Tibial nerve (tissue), 4 donors: ENCODE measurements around the gene PCDHB7. TPM values are rescaled to one million over a fixed set of nuclear protein-coding genes. Genes with fewer than 3 reads are reported as not detected.
"Not testable (repeated sequence)": the region's sequence is repeated elsewhere in the genome, so short reads cannot be mapped to it uniquely, and the experiment has no call there.

Experiments used
- DNase-seq, 2 donors: peaks; one replicate each; pipeline ENCODE4 v3.0.0-alpha.2; 2019; ENCODE audit warnings: low spot score in 2 of 2
- H3K27ac ChIP-seq, 4 donors: fragments of 200-600 bp; sonication (generic) in 3 of 4; one replicate each; pipeline ENCODE4 v1.5.1; 2017 to 2019; ENCODE audit warnings: mild to moderate bottlenecking in 1 of 4
- H3K27me3 ChIP-seq, 2 donors: fragments of 200-600 bp; sonication (generic) in 1 of 2; one replicate each; pipeline versions ENCODE4 v1.5.1 to v1.6.0; 2017 to 2019
- H3K36me3 ChIP-seq, 3 donors: fragments of 200-600 bp; sonication (generic); one replicate each; pipeline ENCODE4 v1.5.1; 2018 to 2019
- H3K4me1 ChIP-seq, 4 donors: fragments of 200-600 bp; sonication (generic) in 3 of 4; one replicate each; pipeline ENCODE4 v1.5.1; 2017 to 2019
- H3K4me3 ChIP-seq, 4 donors: fragments of 200-600 bp; sonication (generic) in 3 of 4; one replicate each; pipeline ENCODE4 v1.5.1; 2017 to 2019; ENCODE audit warnings: mild to moderate bottlenecking in 1 of 4, moderate library complexity in 1 of 4
- H3K9me3 ChIP-seq, 4 donors: fragments of 200-600 bp; sonication (generic) in 3 of 4; one replicate each; pipeline ENCODE4 v1.5.1; 2017 to 2019
- EP300 ChIP-seq, 2 donors: sonication (generic); formaldehyde crosslinking; IDR thresholded peaks; one replicate each; pipeline ENCODE4 v1.6.1; 2017; ENCODE audit warnings: antibody characterized with exemption in 2 of 2, mild to moderate bottlenecking in 1 of 2
- POLR2A ChIP-seq, 2 donors: fragments of 450-650 bp; IDR thresholded peaks; one replicate each; pipeline ENCODE4 v1.6.1; 2017; ENCODE audit warnings: antibody characterized with exemption in 2 of 2, mild to moderate bottlenecking in 2 of 2, moderate library complexity in 2 of 2
- WGBS, 2 donors: methylation state at CpG; one replicate each; pipeline ENCODE4 v1.1.5; 2018; 5-methylcytosine and 5-hydroxymethylcytosine counted together
- total RNA-seq, 4 donors: library from RNA; depleted of rRNA; stranded (reverse); fragments of >200 nt; gene quantifications; one replicate each; pipeline ENCODE4 v1.1.0, GENCODE V29; 2016
- TF ChIP-seq, protein P1 (sequence below), 5 experiments: fragments of 200-600 bp in 3 of 5; fragments of 450-650 bp in 2 of 5; sonication (generic) in 3 of 5; IDR thresholded peaks; one replicate each; pipeline ENCODE4 v1.5.1; 2016 to 2019; ENCODE audit warnings: antibody characterized with exemption in 5 of 5, mild to moderate bottlenecking in 3 of 5, moderate library complexity in 2 of 5

The PCDHB7 gene
- total RNA-seq, 4 donors from 2014 or later, result 4.4 to 7.1 (median 5.5) TPM

DNA sequence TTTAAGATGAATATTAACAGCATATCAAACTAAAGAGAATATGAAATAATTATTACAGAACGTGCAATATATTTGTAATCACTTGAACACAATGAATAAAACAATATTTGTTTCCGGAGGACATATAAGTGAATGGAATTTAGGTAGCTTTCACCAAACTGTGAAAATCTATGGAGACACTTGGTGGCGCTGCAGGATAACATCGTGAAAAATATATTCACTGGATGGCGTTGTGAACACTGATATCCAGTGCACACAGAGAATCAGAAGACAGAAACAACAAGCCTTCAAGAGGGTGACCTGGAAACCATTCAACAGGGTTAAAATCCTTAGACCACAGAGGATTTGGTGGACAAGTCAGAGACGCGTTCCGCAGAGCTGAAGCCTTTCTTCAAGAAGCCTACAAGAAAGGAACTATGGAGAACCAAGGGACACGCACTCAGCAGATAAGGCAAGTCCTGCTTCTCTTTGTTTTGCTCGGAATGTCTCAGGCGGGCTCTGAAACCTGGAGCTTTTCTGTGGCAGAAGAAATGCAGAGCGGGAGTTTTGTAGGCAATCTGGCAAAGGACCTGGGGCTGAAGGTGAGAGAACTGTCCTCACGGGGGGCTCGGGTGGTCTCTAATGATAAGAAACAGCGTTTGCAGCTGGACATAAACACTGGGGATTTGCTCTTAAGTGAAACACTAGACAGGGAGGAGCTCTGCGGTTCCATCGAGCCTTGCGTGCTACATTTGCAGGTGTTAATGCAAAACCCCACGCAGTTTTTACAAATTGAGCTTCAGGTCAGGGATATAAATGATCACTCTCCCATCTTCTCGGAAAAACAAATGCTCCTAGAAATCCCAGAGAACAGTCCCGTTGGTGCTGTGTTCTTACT, 27.2 kb downstream of the PCDHB7 start, which contains the start of gene PCDHB11:
TSS of gene PCDHB11 (plus strand) at position 269 of the 877 bp plus-strand sequence. CDS start at position 417, 148 bp downstream.
- no peak within 1 kb of the TSS for H3K27ac ChIP-seq
- H3K9me3 ChIP-seq, result peaks cover 0 to 96% (median 39%) of the 10 kb centered on the region in 4 donors

DNA sequence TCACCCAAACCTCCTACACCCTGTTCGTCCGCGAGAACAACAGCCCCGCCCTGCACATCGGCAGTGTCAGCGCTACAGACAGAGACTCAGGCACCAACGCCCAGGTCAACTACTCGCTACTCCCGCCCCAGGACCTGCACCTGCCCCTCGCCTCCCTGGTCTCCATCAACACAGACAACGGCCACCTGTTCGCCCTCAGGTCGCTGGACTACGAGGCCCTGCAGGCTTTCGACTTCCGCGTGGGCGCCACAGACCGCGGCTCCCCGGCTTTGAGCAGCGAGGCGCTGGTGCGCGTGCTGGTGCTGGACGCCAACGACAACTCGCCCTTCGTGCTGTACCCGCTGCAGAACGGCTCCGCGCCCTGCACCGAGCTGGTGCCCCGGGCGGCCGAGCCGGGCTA, 28.7 kb downstream of the PCDHB7 start:
- H3K4me3 ChIP-seq, H3K27ac ChIP-seq, DNase-seq, H3K27me3 ChIP-seq, H3K4me1 ChIP-seq, H3K36me3 ChIP-seq: not testable (repeated sequence)
- WGBS, 2 donors, result 41 to 50% methylated on average over 10 to 30 of the region's 38 CpGs
- peaks cover 0 to 96% (median 37%) of the 10 kb centered on the region in 4 donors for H3K9me3 ChIP-seq

More for the DNA sequence above, 27.2 kb downstream of the PCDHB7 start, which contains the start of gene PCDHB11:
- no peaks in the 10 kb centered on the region for H3K27me3 ChIP-seq
- 43 to 50% methylated on average over 21 of the region's 21 CpGs for WGBS, 2 donors
- TF ChIP-seq EP300 (IDR thresholded peaks at IDR 0.05), result no peak
- TF ChIP-seq, protein P1, sequence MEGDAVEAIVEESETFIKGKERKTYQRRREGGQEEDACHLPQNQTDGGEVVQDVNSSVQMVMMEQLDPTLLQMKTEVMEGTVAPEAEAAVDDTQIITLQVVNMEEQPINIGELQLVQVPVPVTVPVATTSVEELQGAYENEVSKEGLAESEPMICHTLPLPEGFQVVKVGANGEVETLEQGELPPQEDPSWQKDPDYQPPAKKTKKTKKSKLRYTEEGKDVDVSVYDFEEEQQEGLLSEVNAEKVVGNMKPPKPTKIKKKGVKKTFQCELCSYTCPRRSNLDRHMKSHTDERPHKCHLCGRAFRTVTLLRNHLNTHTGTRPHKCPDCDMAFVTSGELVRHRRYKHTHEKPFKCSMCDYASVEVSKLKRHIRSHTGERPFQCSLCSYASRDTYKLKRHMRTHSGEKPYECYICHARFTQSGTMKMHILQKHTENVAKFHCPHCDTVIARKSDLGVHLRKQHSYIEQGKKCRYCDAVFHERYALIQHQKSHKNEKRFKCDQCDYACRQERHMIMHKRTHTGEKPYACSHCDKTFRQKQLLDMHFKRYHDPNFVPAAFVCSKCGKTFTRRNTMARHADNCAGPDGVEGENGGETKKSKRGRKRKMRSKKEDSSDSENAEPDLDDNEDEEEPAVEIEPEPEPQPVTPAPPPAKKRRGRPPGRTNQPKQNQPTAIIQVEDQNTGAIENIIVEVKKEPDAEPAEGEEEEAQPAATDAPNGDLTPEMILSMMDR (IDR thresholded peaks at IDR 0.05), result no peak
- TF ChIP-seq POLR2A (IDR thresholded peaks at IDR 0.05), result no peak
- no peaks in the 10 kb centered on the region for H3K36me3 ChIP-seq
- no peak for DNase-seq
- H3K4me1 ChIP-seq, result no peaks in the 10 kb centered on the region
- H3K4me3 ChIP-seq, result peak within 1 kb of the TSS in 1 of 4 donors; percentile 27

- H3K4me3 ChIP-seq, H3K4me1 ChIP-seq, H3K27ac ChIP-seq, DNase-seq, H3K27me3 ChIP-seq, H3K36me3 ChIP-seq: not testable (repeated sequence)
- peaks cover 0 to 95% (median 37%) of the 10 kb centered on the region in 4 donors for H3K9me3 ChIP-seq
- 43 to 46% methylated on average over 17 to 21 of the region's 35 CpGs for WGBS, 2 donors
Observed at GRCh38 chr5:141201646-141202045, 29.2 kb downstream of the PCDHB7 start.

GRCh38 chr5:141208478-141208877, 36.0 kb downstream of the PCDHB7 start, which contains the start of gene PCDHB12:
Gene PCDHB12 (plus strand): TSS chr5:141208719. CDS start chr5:141208908, 189 bp downstream.
- H3K4me1 ChIP-seq, result no peaks in the 10 kb centered on the region
- TF ChIP-seq, protein P1 (IDR thresholded peaks at IDR 0.05), result peak in 1 of 5 experiments; percentile 13
- TF ChIP-seq POLR2A (IDR thresholded peaks at IDR 0.05), result no peak
- WGBS, 2 donors, result 21 to 22% methylated on average over 11 of the region's 11 CpGs
- H3K4me3 ChIP-seq, result peak within 1 kb of the TSS in 1 of 4 donors; percentile 24
- no peaks in the 10 kb centered on the region for H3K27me3 ChIP-seq
- peaks cover 0 to 14% (median 0%) of the 10 kb centered on the region in 3 donors for H3K36me3 ChIP-seq
- H3K27ac ChIP-seq, result no peak within 1 kb of the TSS
- H3K9me3 ChIP-seq, result peaks cover 0 to 97% (median 35%) of the 10 kb centered on the region in 4 donors
- DNase-seq, result peak in 1 of 2 donors; percentile 9

DNA sequence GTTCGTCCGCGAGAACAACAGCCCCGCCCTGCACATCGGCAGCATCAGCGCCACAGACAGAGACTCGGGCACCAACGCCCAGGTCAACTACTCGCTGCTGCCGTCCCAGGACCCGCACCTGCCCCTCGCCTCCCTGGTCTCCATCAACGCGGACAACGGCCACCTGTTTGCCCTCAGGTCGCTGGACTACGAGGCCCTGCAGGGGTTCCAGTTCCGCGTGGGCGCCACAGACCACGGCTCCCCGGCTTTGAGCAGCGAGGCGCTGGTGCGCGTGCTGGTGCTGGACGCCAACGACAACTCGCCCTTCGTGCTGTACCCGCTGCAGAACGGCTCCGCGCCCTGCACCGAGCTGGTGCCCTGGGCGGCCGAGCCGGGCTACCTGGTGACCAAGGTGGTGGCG, 37.8 kb downstream of the PCDHB7 start:
- H3K4me3 ChIP-seq, H3K27ac ChIP-seq, DNase-seq, H3K27me3 ChIP-seq, H3K4me1 ChIP-seq: not testable (repeated sequence)
- Histone ChIP-seq H3K36me3 (peaks cover 0 to 14% (median 0%) of the 10 kb centered on the region in 3 donors), H3K9me3 (peaks cover 0 to 96% (median 38%) of the 10 kb centered on the region in 4 donors)
- 39 to 65% methylated on average over 12 to 16 of the region's 39 CpGs for WGBS, 2 donors

GRCh38 chr5:141210849-141211248, 38.4 kb downstream of the PCDHB7 start:
- peaks cover 0 to 95% (median 37%) of the 10 kb centered on the region in 4 donors for H3K9me3 ChIP-seq
- H3K4me3 ChIP-seq, H3K4me1 ChIP-seq, H3K27me3 ChIP-seq, H3K27ac ChIP-seq, DNase-seq: not testable (repeated sequence)
- peaks cover 0 to 14% (median 0%) of the 10 kb centered on the region in 3 donors for H3K36me3 ChIP-seq
- 37 to 40% methylated on average over 15 to 16 of the region's 27 CpGs for WGBS, 2 donors
